ENCODE measurements around the gene TNFAIP8.

TNFAIP8 gene

DNA sequence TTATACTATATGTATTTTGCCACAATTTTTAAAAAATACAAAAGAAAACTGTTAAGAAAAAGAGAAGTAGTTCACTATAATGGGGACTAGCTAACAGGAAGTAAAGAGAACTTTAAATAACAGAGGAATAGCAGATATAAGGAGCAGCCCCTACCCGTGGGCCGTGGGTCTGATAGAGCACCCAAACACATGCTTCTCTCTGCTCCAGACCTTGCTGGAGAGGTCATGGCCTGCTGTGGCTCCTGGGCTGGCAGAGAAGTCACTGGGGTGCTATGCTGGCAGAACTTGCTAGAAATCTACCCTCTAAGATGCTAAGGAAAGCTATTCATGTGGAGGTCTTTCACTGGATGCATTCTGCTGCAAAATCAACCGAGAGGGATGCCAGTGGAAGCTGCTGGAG, 10.0 kb upstream of the TNFAIP8 start:
- DNase-seq (ENCODE audit: low read depth in 3 of 3, low spot score in 1 of 3): no peak

DNA sequence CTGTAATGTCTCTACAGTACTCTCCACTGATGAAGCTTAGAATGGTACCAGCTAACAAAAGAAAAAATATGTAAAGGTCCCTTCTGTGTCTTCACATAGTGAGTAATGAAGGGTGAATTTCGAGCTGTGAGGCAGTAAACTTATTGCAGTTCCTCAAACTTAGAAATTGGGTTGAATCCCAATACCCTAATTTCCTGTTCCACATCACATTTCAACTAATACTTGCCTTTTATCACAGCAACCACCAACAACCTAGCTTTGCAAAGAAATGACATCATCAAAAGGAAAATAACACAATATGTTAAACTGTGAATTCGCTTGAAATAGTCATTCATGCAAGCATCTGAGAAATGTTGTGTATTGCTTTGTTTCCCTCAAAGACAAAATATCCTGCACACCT, 9.4 kb upstream of the TNFAIP8 start:
- no peak for DNase-seq (ENCODE audit: low read depth in 3 of 3, low spot score in 1 of 3)

DNA sequence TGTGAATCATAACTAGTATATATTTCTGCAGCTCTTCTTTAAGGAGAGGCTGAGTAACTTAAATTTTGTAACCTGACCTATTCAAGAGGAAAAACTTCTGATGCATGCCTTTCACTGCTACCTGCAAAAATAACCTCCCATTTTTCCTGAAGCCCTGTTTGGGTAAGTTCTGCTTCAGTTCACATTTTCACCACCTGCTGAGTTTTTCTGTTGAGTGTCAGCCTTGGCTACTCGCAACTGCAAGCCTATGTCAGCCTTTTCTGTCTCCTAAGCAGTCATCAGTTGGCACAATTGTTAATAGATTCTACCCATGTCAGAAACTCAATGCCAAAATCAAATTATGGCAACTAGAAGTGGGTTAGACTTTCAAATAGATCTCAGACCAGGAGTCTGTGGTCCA, 8.2 kb upstream of the TNFAIP8 start:
- no peak for DNase-seq (ENCODE audit: low read depth in 3 of 3, low spot score in 1 of 3)

DNA sequence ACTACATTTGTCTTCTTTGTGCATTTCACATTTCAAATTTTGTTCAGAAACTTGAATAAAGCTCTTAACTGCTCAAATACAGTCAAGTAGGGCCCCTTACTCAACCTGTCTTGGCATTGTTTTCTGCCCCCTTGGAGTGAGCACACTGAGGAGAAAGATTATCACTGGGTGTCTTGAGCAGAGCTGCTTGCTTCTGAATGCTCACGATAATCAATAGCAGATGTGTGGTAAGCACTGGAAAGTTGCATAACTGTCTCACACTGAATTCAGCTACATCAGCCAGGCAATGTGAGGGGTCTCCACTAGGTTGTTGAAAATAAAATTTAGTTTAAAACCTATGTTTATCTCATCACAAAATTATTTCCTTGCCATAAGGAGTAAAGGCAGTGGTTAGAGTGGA, 7.8 kb upstream of the TNFAIP8 start:
- no peak for DNase-seq (ENCODE audit: low read depth in 3 of 3, low spot score in 1 of 3)

DNA sequence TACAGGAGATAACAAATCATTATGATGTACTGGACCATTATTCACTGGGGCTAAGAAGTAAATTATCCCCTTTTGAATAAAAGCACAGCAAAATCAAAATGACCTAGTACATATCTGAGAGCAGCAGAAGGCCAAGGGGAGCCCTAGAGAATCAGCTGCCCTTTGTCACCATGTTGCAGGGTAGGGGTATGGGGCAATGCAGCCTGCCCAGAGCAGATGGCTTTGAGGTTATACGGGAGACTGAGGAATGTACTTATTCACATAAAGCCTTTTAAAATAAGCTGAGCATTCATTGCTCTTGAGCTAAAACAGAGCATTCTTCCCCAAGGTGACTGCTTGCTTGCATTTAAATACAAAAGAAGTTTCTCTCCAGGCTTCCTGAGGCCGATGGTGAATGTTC, 2.6 kb upstream of the TNFAIP8 start:
- no peak for DNase-seq (ENCODE audit: low read depth in 3 of 3, low spot score in 1 of 3)

DNA sequence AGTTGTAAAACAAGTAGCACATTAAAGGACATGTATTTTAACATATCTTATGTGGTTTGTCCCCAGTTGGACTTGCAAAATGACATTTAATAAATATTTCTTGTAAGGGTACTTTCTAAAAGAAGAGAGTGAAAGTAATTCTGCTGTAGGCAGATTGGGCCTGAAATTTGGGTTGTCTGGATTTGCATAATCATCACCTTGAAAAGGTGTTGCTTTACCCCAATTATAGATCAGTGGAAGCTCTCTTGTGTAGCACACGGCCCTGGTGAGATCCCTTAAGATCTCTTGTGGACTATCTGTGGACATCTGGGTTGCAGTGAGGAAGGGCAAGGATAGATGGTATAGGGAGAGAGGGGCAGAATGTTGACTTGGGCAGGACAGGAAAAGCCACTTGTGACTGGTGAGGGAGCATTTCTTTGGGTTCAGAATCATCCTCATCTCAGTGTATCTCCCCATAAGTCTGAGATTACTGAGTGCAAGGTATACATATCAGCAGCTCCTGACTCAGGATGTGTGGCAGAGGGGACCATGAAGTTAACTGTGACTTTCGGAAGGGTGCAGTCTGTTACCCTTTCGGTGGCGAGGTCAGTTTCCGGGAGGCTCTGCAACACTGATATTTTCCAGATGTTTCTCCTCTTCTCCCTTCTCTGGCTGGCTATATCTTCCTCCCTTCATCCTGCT, 2.0 kb upstream of the TNFAIP8 start:
- no peak for DNase-seq (ENCODE audit: low read depth in 3 of 3, low spot score in 1 of 3)

DNA sequence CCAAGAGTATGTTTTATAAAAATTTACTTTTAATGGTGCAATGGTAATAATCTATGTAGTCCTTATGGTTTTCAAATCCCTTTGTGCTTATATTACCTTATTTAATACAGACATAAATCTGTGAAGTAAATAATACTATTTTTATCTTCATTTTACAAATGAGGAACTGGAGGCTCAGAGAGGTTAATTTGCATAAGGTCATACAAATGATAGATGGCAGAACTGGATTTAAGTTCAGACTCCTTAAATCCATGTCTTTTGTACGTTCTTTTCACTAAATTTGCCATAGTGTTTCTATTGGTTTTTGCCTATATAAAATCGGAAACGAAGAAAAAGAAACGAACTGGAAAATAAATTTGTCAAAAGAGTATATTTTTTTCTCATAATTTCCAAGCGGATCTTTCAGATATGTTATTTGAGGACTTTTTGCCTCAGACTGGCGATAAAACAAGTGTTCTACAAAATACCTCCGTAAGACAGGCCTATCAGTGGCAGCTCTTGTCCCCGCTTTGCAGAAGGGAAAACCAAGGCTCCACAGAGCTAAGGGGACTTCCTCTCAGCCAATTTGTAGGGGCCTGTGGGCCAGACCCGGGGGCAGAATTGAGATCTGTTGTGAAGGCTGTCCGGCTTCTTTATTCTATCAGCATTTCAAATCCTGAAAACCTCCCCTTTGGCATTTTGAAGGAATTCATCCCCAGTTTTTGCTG, 1.1 kb upstream of the TNFAIP8 start:
- DNase-seq (ENCODE audit: low read depth in 3 of 3, low spot score in 1 of 3): no peak

DNA sequence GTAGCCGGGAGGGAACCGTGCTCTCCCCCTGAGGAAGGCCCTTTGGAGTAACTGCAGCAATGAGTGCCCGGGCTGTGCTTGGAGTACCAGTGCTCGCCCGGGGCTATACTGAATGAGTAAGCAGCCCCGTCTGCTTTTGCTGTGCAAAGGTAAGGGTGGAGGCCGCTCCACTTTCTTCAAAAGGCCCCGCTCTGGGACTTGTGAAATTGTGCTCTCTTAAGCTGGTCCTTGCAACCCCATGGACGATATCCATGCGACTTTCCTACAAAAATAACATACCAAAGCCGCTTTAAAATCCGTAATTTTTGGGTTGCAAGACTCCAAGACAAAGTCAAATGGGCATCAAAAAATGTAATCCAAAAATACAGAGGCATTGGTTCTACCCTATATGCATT, 578 bp upstream of the TNFAIP8 start:
- no peak for DNase-seq (ENCODE audit: low read depth in 3 of 3, low spot score in 1 of 3)

DNA sequence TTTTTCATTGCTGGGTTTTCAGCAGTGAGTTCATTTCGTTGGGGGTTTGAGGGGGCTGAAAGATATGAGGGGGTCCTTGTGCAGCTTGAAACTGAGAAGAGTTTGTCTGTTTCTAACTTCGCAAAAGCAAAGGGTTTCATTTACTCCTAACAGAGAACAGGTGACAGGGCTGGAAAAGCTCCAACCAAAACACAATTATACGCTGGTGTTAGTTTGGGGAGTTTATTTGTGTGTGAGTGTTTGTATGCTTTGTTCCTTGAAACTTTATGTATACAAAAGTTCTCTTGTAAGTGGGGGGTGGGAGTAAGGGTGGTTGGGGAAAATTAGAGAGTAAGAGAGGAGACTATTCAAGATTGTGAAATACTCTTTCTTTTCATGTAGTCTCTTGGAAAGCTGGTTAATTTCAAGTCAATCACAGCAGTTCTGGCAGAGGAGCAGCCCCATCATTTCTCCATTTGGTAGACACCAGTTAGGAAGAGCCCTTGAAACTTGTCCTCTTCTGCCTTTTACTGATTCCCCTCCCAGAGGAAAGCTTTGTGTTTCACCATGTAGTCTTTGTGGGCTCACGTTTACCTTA, 881 bp downstream of the TNFAIP8 start:
- DNase-seq (ENCODE audit: low read depth in 3 of 3, low spot score in 1 of 3): no peak

DNA sequence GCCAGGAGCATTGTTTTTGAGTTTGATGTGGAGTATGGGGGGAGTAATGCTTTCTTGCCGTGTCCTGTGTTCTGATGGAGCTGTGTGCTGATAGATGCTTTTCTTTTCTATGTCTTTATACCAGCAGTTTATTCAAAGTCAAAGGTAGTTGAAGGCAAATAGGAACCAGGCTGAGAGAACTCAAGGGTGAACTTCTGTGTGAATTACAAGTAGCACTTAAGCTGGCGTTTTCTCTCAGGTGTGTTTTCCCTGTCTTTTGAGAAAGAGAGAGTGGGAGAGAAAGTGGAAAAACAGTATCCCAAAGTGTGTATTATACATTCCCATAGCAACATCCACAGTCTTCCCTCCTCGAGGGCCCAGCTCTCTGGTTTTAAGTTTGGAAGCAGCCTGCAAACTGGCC, 1.5 kb downstream of the TNFAIP8 start:
- DNase-seq (ENCODE audit: low read depth in 3 of 3, low spot score in 1 of 3): no peak

DNA sequence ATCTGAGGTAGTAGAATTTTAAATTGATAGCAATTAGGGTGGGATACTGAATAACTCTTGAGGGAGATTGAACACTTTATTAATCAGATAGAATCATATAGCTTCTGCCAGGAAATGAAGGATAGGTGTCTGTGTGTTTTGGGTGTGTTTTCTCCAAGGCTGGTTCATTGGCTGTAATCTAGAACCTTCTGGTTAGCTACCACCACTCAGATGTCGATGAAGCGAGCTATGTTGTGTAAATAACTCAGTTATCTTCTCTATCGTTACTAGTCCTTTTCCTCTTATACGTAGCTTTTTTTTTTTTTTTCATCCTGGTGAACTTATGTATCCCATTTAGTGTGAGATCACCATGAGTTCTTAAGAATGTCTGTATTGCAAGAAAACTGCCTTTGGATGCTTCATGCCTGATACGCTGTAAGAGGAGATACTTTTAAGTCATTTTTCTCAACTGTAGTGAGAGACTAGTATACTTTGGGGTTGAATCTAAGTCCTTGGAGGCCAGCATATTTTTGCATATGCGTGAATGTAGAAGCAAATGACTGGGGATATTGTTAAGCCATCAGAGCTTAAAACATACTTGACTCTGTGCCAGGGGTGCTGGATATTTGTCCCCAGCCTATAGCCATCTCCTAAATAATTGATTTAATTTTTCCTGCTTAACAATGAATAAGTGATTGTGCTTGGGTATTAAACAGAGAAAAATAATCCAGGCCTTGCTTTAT, 2.1 kb downstream of the TNFAIP8 start:
- no peak for DNase-seq (ENCODE audit: low read depth in 3 of 3, low spot score in 1 of 3)

DNA sequence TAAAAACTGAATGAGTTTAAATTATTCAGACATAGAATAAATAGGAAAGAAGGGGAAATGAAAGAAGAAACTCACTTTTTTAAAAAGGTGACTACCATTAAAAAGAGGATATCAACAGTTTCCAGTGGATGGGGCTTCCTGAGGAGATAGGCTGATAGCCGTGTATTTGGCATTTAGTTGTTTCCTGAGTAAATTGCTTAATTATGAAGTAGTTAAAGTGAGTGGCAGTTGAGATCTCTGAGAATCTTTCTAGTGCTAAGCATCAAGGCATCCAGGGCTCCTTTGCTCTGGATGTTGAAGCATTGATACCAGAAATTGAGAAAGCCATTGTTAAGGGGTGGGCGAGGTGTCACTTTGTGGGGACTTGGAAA, 2.7 kb downstream of the TNFAIP8 start:
- no peak for DNase-seq (ENCODE audit: low read depth in 3 of 3, low spot score in 1 of 3)

DNA sequence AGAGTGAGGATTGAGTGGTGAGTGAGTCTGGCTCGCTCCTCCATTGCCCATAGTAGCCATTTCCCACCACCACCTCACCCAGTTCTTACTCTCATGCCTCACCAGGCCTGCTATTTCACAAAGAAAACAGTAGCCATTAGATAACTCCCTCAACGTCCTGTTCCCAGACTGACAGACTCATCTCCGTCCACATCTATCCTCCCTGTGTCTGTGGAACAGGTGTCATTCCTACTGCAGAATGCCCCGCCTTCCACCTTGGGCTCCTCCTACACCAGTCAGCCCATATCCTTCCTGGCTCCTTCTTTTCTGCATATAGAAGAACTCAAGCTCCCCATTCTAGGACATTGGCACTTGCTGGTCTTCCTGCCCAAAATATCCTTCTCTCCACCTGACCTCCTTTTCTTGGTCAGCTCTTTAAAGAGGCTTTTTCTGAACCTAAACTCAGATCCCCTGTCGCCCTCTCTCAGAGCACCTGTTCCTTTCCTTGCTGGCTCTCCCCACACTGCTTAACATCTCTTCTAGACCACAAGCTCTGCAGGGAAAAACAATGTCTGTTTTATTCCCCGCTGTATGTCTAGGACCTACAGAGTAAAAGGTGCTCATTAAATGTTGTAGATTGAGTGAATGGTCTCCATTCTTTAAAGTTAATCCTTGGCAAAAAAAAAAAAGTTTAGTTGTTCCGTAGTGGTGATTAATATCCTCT, 3.2 kb downstream of the TNFAIP8 start:
- DNase-seq (ENCODE audit: low read depth in 3 of 3, low spot score in 1 of 3): no peak

DNA sequence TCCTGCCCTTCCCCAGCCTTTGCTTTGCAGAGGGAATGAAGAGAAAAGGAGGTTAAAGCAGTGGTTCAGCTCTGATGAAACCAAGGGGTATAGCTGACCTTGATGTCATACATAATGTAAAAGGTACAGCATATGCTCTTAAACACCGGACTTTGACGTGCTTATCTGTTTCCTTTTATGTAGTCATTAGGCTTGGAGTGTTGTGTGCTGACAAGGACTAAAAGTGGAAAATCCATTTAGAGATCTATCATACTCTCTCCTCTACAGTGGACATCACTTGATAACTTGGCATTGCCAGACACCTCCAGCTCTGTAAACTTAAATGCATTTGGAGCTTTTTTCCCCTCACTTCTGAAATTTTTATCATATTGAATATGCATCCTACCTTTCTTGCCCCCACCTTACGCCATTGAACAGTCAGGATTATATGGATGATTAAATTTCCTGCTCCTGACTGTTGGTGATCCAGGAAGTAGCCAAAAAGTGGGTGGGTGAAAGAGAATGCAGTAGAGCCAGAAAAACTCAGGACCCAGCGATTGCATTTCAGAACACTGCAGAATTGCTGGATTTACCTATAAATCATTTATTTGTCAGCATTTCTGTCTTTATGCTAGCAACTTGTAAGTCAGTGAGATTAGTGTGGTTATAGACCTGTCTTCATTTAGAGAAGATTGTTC, 4.1 kb downstream of the TNFAIP8 start:
- no peak for DNase-seq (ENCODE audit: low read depth in 3 of 3, low spot score in 1 of 3)

DNA sequence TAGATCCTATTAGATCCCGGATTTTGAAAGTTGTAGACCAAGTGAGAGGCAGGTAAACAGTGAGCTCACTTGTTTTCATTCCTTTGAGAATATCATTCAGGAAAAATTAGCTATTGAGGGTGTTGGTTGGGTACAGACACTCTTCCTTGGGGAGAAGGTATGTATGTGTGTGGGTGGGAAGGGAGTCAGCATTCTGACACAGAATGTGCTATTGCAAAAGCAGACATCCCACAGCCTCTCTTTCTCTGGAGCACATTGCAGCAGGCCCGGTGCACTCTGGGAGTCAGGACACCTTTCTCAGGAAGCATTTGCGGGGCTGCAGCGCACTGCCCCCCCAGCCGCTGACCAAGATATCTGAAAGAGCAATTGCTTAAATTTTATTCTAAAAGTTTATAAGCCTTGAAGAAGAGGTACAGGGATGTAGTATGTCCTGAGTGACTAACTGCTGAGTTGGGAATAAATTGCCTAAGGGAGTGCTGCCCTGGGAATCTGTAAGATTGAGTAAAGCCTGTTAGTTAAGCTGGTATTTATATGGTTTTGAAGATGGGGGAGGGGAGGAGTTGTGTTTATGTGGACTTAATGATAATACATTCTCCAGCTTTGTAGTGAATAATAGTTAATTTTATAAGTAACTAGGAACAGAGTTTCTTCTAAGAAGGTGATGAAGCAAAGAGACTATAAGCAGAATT, 5.2 kb downstream of the TNFAIP8 start:
- DNase-seq (ENCODE audit: low read depth in 3 of 3, low spot score in 1 of 3): no peak

DNA sequence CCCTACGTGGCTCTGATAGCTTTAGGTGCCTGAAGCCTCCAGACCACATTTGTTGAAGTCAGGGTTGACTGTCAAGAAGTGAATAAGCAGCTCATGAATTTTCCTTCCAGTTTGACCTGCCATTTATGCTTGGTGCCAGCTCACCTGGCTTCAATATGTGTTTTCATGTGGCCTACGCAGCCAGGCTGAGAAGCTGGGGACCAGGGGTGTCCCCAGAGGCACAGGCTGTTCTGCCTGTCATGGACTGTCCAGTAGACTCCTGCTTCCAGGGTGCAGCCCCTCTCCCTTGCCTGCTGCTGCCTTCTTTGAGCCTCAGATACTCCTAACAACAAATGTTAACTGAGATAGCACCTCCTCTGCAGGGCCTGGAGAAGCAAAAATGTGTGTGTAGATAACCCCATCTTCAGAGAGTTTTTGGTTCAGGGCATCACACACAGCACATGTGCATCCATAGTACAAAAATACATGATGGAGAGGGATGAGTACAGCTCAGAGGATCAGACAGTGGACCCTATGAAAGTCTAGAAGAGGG, 5.8 kb downstream of the TNFAIP8 start:
- DNase-seq (ENCODE audit: low read depth in 3 of 3, low spot score in 1 of 3): no peak

DNA sequence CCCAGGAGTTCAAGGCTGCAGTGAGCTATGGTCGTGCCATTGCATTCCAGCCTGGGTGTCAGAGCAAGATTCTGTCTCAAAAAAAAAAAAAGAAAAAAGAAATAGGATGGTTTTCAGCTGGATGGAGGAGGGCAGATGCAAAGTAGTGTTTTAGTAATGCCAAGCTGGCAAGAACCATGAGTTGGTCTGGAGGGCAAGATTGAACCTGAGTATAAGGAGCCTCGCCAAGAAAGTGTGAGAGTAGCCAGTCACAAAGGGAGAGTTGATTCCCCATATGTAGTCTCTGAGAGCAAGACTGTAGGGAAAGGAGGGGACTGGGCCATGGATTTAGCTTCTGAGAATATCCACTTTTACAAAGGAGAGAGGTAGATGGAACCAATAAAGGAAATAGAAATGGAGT, 6.9 kb downstream of the TNFAIP8 start:
- no peak for DNase-seq (ENCODE audit: low read depth in 3 of 3, low spot score in 1 of 3)

DNA sequence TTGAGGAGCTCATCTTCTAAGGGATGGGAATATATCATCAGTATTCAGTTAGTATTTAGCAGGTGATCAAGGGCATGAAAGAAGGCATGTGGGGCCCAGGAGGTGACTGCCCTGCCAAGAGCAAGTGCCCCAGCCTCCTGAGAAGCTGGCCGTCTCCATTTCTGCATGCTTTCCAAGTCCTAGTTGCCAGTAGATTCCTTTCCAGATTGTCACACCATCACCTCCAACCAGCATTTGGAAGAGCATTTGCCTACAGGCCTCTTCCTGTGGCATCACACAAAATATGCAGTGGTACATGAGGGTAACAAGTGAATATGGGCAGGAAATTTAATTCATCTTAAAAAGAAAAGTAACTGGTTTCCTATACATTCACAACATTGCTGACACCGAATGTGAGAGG, 7.5 kb downstream of the TNFAIP8 start:
- DNase-seq (ENCODE audit: low read depth in 3 of 3, low spot score in 1 of 3): no peak

DNA sequence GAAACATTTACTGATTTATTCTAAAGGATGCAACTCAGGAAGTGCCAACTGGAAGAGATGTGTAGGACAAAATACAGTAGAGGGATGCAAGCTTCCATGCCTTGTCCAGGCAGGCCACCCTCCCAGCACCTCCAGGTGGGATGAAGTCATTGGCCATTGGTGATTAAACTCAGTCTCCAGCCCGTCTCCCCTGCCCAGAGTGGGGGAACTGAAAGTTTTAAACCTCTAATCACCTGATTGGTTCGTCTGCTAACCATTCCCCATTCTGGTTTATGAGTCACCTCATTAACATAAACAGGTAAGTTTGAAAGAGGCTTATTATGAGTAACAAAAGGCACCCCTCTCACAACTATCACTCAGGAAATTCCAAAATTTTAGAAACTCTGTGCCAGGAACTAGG, 8.1 kb downstream of the TNFAIP8 start:
- no peak for DNase-seq (ENCODE audit: low read depth in 3 of 3, low spot score in 1 of 3)

DNA sequence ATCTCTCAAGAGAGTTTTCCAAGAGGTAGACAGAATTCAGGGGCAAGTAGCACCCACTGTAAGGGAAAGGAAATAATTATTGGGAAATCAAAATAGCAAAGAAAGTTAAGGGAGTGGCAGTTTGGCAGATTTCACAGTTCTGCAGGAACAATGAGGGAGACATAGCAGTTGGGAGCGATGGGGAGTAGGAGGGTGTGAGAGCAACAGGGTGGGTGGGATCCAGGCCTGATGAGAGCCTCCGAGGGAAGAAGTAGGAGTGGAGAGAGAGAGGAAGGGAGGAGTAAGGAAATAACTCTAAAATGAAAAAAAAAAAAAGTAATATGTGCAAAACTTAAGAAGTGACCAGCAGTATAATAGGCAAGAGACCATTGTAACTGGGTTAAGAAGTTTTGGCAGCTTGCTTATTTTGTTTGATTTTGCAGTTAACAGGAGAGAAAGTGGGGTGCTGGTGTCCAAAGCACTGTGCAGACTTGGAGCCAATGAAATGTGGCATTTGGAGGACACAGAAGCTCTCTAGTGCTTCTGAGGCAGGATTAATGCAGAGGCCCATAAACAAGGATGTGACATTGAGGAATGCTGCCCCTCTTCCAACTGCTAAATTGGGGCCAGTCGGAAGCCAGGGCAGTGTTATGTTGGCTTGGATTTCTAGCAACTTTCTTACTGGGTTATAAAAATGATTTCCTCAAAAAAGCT, 10.2 kb downstream of the TNFAIP8 start:
- DNase-seq (ENCODE audit: low read depth in 3 of 3, low spot score in 1 of 3): no peak
